Choroid plexus epithelial cell (primary cell): ENCODE data around the gene TRAF1.

Source experiments
- DNase-seq: peaks from one replicate; pipeline ENCODE4 v3.0.0-alpha.2; 2010; ENCODE audit warnings: low read depth
- H3K4me3 ChIP-seq: 2 replicates; pipeline ENCODE4 v1.5.1; 2011; ENCODE audit warnings: low read depth, mild to moderate bottlenecking, control low read depth, low read length, moderate library complexity
- TF ChIP-seq, protein P1 (sequence below): conservative IDR thresholded peaks from 2 replicates; pipeline ENCODE4 v1.5.1; 2011; ENCODE audit warnings: low read depth, mild to moderate bottlenecking, control low read depth, inconsistent platforms, low read length, moderate library complexity

Gene TRAF1

GRCh38 chr9:120891245-120891883 lies 35.2 kb downstream of the TRAF1 start:
- H3K4me3 ChIP-seq: no peak overlapping the region
- no peak for DNase-seq
- TF ChIP-seq, protein P1, sequence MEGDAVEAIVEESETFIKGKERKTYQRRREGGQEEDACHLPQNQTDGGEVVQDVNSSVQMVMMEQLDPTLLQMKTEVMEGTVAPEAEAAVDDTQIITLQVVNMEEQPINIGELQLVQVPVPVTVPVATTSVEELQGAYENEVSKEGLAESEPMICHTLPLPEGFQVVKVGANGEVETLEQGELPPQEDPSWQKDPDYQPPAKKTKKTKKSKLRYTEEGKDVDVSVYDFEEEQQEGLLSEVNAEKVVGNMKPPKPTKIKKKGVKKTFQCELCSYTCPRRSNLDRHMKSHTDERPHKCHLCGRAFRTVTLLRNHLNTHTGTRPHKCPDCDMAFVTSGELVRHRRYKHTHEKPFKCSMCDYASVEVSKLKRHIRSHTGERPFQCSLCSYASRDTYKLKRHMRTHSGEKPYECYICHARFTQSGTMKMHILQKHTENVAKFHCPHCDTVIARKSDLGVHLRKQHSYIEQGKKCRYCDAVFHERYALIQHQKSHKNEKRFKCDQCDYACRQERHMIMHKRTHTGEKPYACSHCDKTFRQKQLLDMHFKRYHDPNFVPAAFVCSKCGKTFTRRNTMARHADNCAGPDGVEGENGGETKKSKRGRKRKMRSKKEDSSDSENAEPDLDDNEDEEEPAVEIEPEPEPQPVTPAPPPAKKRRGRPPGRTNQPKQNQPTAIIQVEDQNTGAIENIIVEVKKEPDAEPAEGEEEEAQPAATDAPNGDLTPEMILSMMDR: no peak

GRCh38 chr9:120890320-120891244 lies 36.0 kb downstream of the TRAF1 start:
- no peak for DNase-seq
- TF ChIP-seq, protein P1: no peak
- H3K4me3 ChIP-seq: no peak overlapping the region

GRCh38 chr9:120889606-120890271 lies 36.9 kb downstream of the TRAF1 start:
- no peak for DNase-seq
- no peak overlapping the region for H3K4me3 ChIP-seq
- TF ChIP-seq, protein P1: no peak

DNA sequence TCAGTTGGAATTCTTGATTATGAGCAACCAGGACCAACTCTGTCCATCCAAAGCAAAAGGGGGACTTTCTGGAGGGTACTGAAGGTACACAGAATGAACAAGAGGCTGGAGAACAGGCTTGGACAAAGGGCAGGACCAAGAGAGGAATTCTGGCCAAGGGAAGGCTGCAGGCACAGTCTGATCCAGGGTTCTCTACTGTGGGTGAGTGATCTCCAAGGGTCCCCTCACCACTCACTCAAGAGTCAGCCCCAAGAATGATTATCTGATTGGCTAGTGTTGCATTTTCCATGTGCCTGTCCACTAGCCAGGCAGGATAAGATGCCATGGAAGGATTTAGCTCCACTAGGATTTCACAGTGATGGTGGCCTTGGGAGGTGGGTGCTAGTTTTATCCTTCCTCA lies 38.0 kb downstream of the TRAF1 start:
- H3K4me3 ChIP-seq: no peak overlapping the region
- TF ChIP-seq, protein P1: no peak
- no peak for DNase-seq

- H3K4me3 ChIP-seq: no peak overlapping the region
- DNase-seq: peak; percentile 51
- TF ChIP-seq, protein P1: no peak
These were observed 40.1 kb downstream of the TRAF1 start for GRCh38 chr9:120886490-120886967.

GRCh38 chr9:120885958-120886357 lies 40.6 kb downstream of the TRAF1 start:
- no peak for DNase-seq
- TF ChIP-seq, protein P1: no peak
- H3K4me3 ChIP-seq: no peak overlapping the region
